ENCODE results near the gene LSAMP. TPM values are rescaled to one million over a fixed set of nuclear protein-coding genes. Genes with fewer than 3 reads are reported as not detected.
"Not testable (repeated sequence)": the region's sequence is repeated elsewhere in the genome, so short reads cannot be mapped to it uniquely, and the experiment has no call there.

Gene LSAMP
- total RNA-seq, 1 donor from 2014 or later: not detected

GRCh38 chr3:116111765-116112164, 333.5 kb downstream of the LSAMP start:
- DNase-seq (ENCODE audit: low read depth in 2 of 2): no peak

- no peak for DNase-seq (ENCODE audit: low read depth in 2 of 2)
Measured at GRCh38 chr3:116103868-116104530, 341.3 kb downstream of the LSAMP start.

GRCh38 chr3:116102037-116102436, 343.2 kb downstream of the LSAMP start:
- DNase-seq (ENCODE audit: low read depth in 2 of 2): no peak

DNA sequence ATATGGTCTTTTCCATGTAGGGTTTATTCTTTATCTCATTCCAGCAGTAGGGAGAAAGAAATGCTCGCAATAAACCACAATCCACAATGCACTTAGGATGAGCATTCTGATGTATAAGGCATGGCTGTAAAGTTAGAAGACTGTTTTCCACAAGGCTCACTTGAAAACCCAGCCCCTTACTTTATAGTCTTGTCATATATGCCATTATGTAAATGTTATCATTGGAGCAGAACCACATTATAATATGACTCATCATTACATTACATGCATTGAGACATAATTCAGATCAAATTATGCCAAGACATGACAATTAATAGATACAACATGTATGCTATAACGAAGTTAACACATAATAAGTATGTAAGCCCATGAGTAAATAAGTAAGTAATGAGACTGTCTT, 348.1 kb downstream of the LSAMP start:
- DNase-seq (ENCODE audit: low read depth in 2 of 2): no peak

DNA sequence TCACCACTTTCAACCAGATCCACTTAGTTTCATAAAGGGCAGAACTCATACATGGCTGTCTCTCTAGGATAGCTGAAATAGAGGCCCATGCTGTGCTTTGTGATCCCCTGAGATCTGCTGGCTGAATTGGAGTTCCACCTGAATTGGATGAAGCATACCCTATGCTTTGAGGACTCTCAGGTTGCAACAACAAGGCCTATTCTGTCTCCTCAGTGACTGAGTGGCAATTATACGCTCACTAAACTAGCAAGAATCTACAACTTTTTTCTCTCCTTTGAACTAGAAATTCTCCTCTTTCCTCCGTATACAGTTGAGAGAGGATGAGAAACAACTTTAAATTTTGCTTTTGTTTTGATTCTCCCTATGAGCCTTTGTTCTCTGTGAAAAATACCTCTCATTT, 348.7 kb downstream of the LSAMP start:
- DNase-seq (ENCODE audit: low read depth in 2 of 2): no peak

DNA sequence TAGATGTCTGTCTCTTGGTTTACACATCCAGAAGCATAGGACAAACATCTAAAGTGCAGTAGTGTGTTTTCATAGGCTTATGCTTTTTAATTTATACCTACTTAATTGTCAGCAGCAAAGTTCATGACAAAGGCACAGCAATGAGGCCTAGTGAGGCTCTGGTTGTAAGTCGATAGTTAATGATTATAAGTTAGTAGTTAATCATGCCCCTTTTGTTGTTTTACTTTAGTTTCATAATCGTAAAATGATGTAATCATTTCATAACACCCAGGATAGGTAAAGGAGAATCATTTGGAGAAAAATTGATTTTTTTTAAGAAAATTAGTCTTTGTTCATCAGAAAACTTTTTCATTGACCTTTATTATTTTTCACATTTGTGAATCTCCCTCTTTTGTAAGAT, 351.9 kb downstream of the LSAMP start:
- DNase-seq (ENCODE audit: low read depth in 2 of 2): no peak

DNA sequence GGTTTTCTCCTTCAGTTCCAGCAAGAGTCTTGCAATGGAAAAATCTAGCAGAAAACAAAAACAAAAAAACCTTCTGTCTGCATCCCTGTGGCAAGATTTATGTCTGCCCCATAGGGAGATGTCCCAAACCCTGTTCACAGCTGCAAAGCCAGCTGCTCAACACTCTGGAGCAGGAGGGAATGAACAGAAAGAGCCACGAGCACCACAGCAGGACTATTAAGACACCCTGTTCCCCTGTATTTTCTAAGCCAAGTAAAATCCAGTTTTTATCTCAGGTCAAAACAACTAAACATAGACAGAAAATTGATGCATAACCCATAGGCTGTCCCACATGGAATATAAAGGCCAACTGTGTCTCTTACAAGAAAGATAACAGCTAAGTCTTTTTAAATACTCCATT, 357.9 kb downstream of the LSAMP start:
- DNase-seq (ENCODE audit: low read depth in 2 of 2): no peak

GRCh38 chr3:116084999-116085791, 360.1 kb downstream of the LSAMP start:
- DNase-seq (ENCODE audit: low read depth in 2 of 2): no peak

- DNase-seq (ENCODE audit: low read depth in 2 of 2): no peak
Measured at GRCh38 chr3:116083683-116084082, 361.6 kb downstream of the LSAMP start.

- no peak for DNase-seq (ENCODE audit: low read depth in 2 of 2)
Measured at GRCh38 chr3:116078561-116078960, 366.7 kb downstream of the LSAMP start.

- no peak for DNase-seq (ENCODE audit: low read depth in 2 of 2)
Measured at GRCh38 chr3:116077557-116077956, 367.7 kb downstream of the LSAMP start.

DNA sequence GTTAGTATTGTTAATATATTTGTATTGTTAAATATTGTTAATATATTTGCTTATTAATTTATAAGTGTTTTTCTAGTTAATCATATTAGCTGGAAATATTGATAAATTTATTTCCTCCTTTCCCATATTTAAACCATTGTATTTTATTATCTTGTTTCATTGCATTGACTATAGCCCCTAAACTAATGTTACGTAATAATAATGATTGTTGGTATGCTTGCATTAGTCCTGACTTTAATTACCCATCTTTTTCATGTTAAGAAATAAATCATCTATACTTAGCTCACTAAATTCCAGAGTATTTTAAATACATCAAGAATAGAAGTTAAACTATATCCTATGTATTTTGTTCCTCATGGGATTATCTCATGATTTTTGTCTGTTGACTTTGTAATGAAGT, 368.2 kb downstream of the LSAMP start:
- no peak for DNase-seq (ENCODE audit: low read depth in 2 of 2)

DNA sequence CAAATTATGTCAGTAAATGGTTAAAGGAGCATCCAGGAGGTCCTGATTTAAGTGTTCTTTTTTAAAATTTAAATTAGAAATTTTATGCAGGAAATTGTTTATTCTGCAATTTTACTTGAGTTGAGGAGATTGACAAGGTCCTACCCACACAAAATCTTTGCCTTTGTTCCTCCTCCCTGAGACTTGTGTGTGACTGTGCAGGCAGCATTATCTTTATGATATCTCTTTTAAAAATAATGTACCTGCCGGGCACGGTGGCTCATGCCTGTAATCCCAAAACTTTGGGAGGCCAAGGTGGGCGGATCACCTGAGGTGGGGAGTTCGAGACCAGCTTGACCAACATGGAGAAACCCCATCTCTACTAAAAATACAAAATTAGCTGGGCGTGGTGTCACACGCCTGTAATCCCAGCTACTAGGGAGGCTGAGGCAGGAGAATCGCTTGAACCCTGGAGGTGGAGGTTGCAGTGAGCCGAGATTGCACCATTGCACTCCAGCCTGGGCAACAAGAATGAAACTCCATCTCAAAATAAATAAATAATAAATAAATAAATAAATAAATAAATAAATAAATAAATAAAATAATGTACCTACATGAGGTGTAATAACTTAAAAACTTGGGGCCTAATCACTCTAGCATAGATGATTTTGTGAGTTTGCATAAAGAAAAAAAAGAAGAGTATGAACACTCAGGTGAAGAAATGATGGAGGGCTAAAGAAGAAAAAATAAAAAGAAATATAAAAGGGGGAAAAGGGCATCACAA, 374.6 kb downstream of the LSAMP start:
- not testable (repeated sequence) for DNase-seq (ENCODE audit: low read depth in 2 of 2)

- DNase-seq (ENCODE audit: low read depth in 2 of 2): no peak
Measured at GRCh38 chr3:116070061-116070460, 375.2 kb downstream of the LSAMP start.

DNA sequence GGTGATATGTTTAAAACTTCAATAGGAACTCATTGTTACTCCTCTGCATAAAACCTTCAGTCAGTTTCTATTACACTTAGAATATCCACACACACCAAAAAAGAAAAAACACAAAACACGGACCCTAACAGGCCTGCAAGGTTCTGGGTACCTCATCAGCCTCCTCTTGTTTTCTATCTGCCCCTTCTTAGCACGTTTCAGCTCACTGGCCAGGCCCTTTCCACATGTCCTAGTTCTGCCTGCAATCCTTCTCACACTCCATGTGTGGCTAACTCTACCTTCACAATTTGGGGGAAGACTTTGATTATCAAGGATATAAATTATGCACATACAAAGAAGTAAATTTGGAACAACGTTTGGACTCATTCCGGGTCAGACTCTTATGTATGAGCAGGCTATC, 376.3 kb downstream of the LSAMP start:
- DNase-seq (ENCODE audit: low read depth in 2 of 2): no peak

DNA sequence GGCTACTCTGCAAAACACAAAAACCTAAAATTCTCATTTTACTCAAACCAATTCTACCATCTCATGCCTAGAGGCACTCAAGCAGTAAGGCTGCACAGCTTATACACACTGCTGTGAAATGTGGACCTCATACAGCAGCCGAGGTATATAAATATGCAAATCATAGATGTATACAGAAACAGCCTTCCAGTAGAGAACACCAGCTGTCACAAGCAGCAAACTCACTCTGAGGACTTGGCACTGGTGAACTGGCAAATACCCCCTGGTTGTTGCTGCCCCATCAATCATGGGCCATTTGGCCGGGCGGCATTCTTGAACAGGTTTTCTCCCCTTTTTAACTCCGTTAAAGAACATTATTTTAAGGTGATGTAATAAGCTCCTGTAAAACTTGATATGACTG, 378.0 kb downstream of the LSAMP start:
- DNase-seq (ENCODE audit: low read depth in 2 of 2): no peak

DNA sequence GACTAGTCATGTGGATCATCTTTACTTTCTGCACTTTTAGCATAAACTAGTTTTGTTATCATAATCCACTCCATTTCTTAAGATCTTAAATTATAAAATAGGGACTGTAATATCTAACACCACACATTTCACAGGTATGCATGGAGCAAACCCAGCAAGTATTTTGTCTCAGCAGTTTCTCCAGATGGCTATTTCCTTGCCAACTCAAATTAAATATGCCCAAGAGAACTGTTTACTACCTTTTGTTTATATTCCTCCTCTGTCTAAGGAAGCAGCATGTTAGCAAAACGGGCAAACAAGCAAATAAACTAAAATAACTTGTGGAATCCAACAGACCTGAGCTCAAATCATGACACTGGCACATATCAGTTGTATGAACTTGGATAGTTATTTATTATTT, 379.8 kb downstream of the LSAMP start:
- DNase-seq (ENCODE audit: low read depth in 2 of 2): no peak

- DNase-seq (ENCODE audit: low read depth in 2 of 2): no peak
Measured at GRCh38 chr3:116064646-116065045, 380.6 kb downstream of the LSAMP start.

DNA sequence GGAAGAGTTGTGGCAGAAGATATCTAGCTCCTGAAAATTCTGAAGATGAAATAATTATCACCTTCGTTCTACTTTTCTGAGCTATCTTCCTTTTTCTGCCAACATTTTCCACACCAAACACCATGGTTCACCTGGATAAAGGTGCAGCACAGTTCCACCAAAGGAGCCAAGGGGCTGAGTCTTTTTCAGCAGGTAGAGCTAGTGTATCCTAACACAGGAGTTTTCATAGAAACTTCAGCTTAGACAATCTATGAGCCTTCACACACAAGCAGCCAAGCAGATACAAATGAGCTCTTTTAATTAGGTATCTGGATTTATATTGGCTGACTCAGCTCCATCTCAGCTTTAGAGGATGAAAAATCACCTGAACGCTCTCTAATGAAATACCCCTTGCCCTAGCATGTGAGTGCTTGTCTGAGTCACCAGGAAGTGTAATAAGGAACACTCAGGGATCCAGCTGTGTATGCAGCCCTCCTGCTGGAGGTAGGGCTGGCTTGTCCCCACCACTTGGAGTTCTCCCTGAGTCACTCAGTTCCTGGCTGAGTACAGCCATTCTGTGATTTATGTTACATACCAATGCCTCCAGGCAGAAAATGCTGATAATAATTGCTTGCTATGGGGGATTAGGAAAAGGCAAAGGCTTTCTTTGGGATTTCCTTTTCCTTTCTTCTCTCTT, 385.7 kb downstream of the LSAMP start:
- DNase-seq (ENCODE audit: low read depth in 2 of 2): no peak

DNA sequence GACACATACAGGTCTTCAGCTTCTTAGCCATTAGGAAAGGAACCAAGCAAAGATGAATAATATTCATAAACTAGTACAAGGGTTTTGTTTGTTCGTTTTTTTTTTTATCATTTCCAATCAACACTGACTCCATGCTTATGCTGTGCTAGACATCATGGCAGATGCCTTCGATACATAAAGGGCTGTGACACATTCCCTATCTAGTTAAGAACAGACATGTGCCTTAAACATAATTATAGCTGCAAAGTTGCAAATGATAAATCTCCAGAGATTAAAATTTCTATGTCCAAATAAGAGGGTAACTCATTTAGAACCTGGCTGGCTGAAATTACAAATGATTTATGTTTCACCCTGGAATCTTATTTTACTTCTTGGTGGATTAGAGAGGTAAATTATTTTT, 386.4 kb downstream of the LSAMP start:
- no peak for DNase-seq (ENCODE audit: low read depth in 2 of 2)

GRCh38 chr3:116057400-116058006, 387.8 kb downstream of the LSAMP start:
- DNase-seq (ENCODE audit: low read depth in 2 of 2): no peak
